ENCODE data around the gene TACSTD2.
A peak's percentile ranks its signal among the peaks of the same experiment; 100 is the strongest.
"Not testable (repeated sequence)": the region's sequence is repeated elsewhere in the genome, so short reads cannot be mapped to it uniquely, and the experiment has no call there.

TACSTD2 gene

GRCh38 chr1:58576727-58577653 lies at the start of gene TACSTD2:
TSS of gene TACSTD2 (minus strand) at chr1:58577252. CDS start at chr1:58577156, 96 bp downstream.
- peak in 1 of 10 donors; percentile 77 for DNase-seq
- intact Hi-C loops (cut with DNase I) = no loop called here

- intact Hi-C loops (cut with DNase I) = no loop called here
- DNase-seq = no peak
Measured at GRCh38 chr1:58626293-58626692, 49.2 kb upstream of the TACSTD2 start.

- peak in 2 of 10 donors; percentile 62 to 80 for DNase-seq
- intact Hi-C loops (cut with DNase I) = not testable (repeated sequence)
Measured at GRCh38 chr1:58623259-58623658, 46.2 kb upstream of the TACSTD2 start.

DNA sequence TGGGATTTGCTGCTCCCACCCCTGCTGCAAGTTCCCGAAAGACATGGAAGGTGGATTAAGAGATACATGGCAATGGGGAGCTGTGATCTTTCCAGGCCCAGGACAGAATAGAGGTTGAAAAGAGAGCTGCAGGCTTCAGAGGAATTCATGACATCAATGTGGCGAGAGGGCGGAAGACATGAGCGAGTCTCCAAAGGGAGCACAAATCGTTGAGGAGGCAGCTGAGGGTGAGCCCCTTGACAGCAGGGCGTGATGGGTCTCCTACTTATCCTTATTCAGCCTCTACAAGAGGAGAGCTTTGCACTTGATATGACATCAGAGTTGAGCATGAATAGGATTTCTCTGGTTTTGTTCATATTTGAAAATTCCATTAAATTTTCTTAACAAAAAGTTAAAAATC lies 45.5 kb upstream of the TACSTD2 start:
- intact Hi-C loops (cut with DNase I) = no loop called here
- DNase-seq = no peak

- no peak for DNase-seq
- intact Hi-C loops (cut with DNase I) = no loop called here
Measured at GRCh38 chr1:58621391-58621790, 44.3 kb upstream of the TACSTD2 start.

DNA sequence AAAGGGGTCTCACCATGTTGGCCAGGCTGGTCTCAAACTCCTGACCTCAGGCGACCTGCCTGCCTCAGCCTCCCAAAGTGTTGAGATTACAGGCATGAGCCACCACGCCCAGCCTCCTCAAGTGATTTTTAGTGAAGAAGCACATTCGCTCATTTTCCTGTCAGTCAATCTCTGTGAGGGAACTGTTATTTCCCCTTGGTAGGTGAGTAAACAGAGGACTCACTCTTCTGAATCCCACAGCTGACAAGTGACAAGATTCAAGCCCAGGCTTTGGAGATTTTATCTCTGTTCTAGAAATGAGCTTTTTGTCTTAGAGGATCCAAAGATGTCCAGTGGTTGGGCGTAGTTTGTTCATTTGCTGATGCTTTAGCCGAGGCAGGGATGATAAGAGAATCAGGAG lies 43.9 kb upstream of the TACSTD2 start:
- DNase-seq = no peak
- intact Hi-C loops (cut with DNase I) = no loop called here

GRCh38 chr1:58620259-58620658 lies 43.2 kb upstream of the TACSTD2 start:
- intact Hi-C loops (cut with DNase I) = no loop called here
- DNase-seq = no peak

GRCh38 chr1:58619286-58620054 lies 42.4 kb upstream of the TACSTD2 start:
- peak in 4 of 10 donors; percentile 10 to 86 (median 24) for DNase-seq
- intact Hi-C loops (cut with DNase I) = no loop called here

GRCh38 chr1:58618303-58618702 lies 41.3 kb upstream of the TACSTD2 start:
- no peak for DNase-seq
- intact Hi-C loops (cut with DNase I) = no loop called here

- DNase-seq = no peak
- intact Hi-C loops (cut with DNase I) = no loop called here
Measured at GRCh38 chr1:58611861-58612385, 34.9 kb upstream of the TACSTD2 start.

- intact Hi-C loops (cut with DNase I) = no loop called here
- DNase-seq = no peak
Measured at GRCh38 chr1:58608945-58609344, 31.9 kb upstream of the TACSTD2 start.

- DNase-seq = no peak
- intact Hi-C loops (cut with DNase I) = no loop called here
Measured at GRCh38 chr1:58608297-58608696, 31.2 kb upstream of the TACSTD2 start.

DNA sequence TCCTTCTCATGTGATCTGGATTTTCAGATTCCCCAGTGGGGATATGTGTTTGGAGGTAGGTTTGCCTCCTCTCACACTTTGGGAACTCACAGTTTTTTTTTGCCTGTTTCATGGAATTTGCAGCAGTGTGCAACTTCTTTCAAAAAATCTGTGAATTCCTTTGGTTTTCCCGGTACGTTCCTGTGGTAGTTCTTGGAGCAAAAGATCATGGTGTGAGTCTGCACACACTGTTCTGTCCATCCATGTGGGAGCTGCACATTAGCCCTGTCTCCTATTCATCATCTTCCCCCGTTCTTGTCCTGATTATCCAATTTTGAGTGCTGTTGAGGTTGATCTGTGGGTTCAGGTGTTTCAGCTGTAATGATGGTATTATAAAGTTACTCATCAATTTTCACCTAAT lies 30.3 kb upstream of the TACSTD2 start:
- intact Hi-C loops (cut with DNase I) = no loop called here
- no peak for DNase-seq

- intact Hi-C loops (cut with DNase I); DNase-seq: not testable (repeated sequence)
Measured at GRCh38 chr1:58601921-58602320, 24.9 kb upstream of the TACSTD2 start.

- DNase-seq = no peak
- intact Hi-C loops (cut with DNase I) = no loop called here
Measured at GRCh38 chr1:58597996-58598395, 20.9 kb upstream of the TACSTD2 start.

- DNase-seq = no peak
- intact Hi-C loops (cut with DNase I) = no loop called here
Measured at GRCh38 chr1:58597076-58597475, 20.0 kb upstream of the TACSTD2 start.

DNA sequence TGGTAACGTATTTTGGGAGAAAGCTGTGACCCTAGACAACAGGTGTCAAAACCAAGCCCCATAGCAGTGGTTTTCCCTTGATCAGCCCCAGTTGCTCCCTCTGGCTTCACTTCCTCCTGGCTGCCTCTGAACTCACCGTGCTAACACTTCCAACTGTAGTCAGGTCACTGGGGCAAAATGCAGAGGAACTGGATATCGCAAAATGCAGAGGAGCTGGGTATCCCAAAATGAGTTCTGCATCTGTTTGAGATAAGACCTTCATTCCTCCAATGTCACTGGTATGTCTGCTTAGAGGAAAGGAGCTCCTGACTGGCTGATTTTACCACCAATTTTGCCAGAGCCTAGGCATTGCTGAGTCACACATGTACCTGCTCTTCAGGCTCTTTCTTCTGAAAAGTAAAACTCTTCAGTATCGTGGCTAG lies 19.6 kb upstream of the TACSTD2 start:
- no peak for DNase-seq
- intact Hi-C loops (cut with DNase I) = no loop called here

DNA sequence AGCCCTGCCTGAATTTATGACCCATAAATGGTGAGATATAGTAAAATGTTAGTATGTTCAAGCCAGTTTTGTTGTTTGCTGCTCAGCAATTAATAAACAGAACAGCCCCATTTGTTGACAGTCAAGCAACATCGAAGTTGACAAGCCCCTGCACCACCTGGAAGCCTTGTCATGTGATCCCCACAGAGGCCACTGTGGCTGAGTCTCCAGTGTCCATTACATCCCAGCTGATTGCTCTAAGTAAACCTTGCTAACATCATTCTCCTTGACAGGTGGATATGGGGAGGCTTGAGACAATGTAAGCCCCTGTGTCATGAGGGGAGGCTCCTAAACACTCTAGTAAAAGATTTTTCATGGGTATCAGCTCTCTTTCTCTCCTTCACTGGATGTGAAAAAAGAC lies 17.5 kb upstream of the TACSTD2 start:
- intact Hi-C loops (cut with DNase I) = no loop called here

GRCh38 chr1:58592522-58593134 lies 15.6 kb upstream of the TACSTD2 start:
- intact Hi-C loops (cut with DNase I) = no loop called here
- DNase-seq = peak in 1 of 10 donors; percentile 20

More for the DNA sequence above, 17.5 kb upstream of the TACSTD2 start:
- no peak for DNase-seq

DNA sequence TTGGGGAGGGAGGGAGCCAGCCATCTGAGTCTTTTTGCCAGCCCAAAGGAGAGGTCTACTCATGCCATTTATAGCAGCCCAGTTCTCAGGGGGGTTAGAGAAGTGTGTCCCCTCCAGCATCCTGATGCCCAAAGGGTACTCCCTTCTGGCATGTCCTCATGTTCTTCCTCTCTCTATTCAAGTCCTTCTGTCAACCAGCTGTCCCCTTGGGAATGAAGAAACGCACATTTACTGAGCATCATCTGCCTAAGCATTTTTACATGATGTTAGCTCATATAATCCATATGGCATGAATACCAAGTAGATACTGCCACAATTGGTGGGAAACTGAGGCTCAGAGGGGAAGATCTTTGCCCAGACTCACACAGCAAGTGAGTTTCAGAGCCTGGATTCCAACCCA lies 14.8 kb upstream of the TACSTD2 start:
- DNase-seq = no peak
- intact Hi-C loops (cut with DNase I) = no loop called here

- intact Hi-C loops (cut with DNase I) = no loop called here
Measured at GRCh38 chr1:58590019-58590418, 13.0 kb upstream of the TACSTD2 start.

More at GRCh38 chr1:58590019-58590418, 13.0 kb upstream of the TACSTD2 start:
- DNase-seq = no peak

Measured in posterior cingulate gyrus (tissue), 11 donors.